Naive B cell (primary cell): ENCODE results near the gene COPS2. TPM values are rescaled to one million over a fixed set of nuclear protein-coding genes. Genes with fewer than 3 reads are reported as not detected.

Source experiments
- ATAC-seq, 2 donors: fragments of 150-1000 bp; cut with Tn5 transposase; 2 replicates each; pipeline ENCODE4 v1.10.0; 2021; ENCODE audit warnings: low read depth in 2 of 2, mild to moderate bottlenecking in 2 of 2, moderate library complexity in 2 of 2
- DNase-seq: peaks from one replicate; pipeline ENCODE4 v3.0.0; 2022
- H3K27ac Mint-ChIP-seq, 6 donors: one replicate each; pipeline ENCODE4 v1.8.0; 2020 to 2022; ENCODE audit warnings: mild to moderate bottlenecking in 6 of 6, mixed read lengths in 6 of 6, moderate library complexity in 5 of 6, inconsistent platforms in 2 of 6
- H3K27me3 Mint-ChIP-seq, 3 donors: one replicate each; pipeline ENCODE4 v1.8.0; 2021 to 2022; ENCODE audit warnings: mixed read lengths in 3 of 3, mild to moderate bottlenecking in 1 of 3
- H3K36me3 Mint-ChIP-seq, 2 donors: one replicate each; pipeline ENCODE4 v1.8.0; 2020 to 2022; ENCODE audit warnings: mixed read lengths in 2 of 2, inconsistent platforms in 1 of 2, mild to moderate bottlenecking in 1 of 2
- H3K4me1 Mint-ChIP-seq, 3 donors: one replicate each; pipeline ENCODE4 v1.8.0; 2020 to 2022; ENCODE audit warnings: mixed read lengths in 3 of 3, inconsistent platforms in 1 of 3, mild to moderate bottlenecking in 1 of 3, moderate library complexity in 1 of 3
- H3K4me3 Mint-ChIP-seq, 8 donors: one replicate each; pipeline ENCODE4 v1.8.0; 2020 to 2022; ENCODE audit warnings: mild to moderate bottlenecking in 8 of 8, mixed read lengths in 8 of 8, moderate library complexity in 8 of 8, inconsistent platforms in 2 of 8
- H3K9me3 Mint-ChIP-seq, 7 donors: one replicate each; pipeline ENCODE4 v1.8.0; 2020 to 2022; ENCODE audit warnings: mixed read lengths in 7 of 7, mild to moderate bottlenecking in 5 of 7, inconsistent platforms in 2 of 7, moderate library complexity in 1 of 7
- polyA plus RNA-seq, 6 donors: library from polyadenylated mRNA; unstranded; fragments of 300-500 nt; fragmentation: Illumina TruSeq; gene quantifications; one replicate each; pipeline ENCODE4 v1.2.3, GENCODE V29; 2021; ENCODE audit warnings: low read depth in 6 of 6

COPS2 gene
- polyA plus RNA-seq, 6 donors from 2014 or later, result 27.1 to 46.8 (median 33.0) TPM

DNA sequence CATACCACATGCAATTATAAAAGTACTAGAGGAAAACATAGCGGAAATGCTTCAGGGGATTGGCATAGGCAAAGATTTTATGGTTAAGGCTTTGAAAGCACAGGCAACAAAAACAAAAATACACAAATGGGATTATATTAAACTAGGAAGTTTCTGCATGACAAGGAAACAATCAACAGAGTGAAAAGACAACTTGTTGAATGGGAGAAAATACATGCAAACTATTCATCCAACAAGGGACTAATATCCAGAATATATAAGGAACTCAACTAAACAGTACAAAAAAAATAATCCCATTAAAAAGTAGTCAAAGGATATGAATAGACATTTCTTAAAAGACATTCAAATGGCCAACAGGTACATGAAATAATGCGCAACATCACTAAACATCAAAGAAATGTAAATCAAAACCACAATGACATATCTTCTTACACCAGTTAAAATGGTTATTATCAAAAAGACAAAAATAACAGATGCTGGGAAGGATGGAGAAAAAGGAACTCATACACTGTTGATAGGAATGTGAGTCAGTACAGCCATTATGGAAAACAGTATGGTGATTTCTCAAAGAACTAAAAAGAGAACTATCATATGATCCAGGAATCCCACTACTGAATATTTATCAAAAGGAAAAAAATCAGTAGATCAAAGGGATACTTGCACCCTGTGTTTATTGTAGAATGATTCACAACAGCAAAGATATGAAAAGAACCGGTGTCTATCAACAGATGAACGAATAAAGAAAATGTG is 39.1 kb downstream of the COPS2 start:
- Mint-ChIP-seq H3K4me3 (no peak overlapping the region), H3K27ac (no peak overlapping the region), H3K27me3 (no peaks in the 10 kb centered on the region), H3K4me1 (no peaks in the 10 kb centered on the region), H3K9me3 (peaks cover 8 to 21% (median 15%) of the 10 kb centered on the region in 7 donors), H3K36me3 (peaks cover 31 to 34% of the 10 kb centered on the region in 2 donors)
- DNase-seq (no peak), ATAC-seq (no peak)

DNA sequence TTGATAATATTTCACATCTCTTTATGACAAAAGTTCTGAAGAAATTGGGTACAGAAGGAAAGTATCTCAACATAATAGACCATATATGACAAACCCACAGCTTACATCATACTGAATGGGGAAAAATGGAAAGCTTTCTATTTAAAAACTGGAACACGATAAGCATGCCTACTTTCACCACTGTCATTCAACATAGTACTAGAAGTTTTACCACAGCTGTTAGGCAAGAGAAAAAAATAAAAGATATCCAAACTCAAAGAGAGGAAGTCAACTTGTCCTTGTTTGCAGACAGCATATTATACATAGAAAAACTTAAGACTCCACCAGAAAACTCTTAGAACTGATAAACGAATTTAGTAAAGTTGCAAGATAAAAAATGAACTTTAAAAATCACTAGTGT is 40.3 kb downstream of the COPS2 start:
- Mint-ChIP-seq H3K27ac (no peak overlapping the region), H3K4me3 (no peak overlapping the region), H3K36me3 (peaks cover 33 to 38% of the 10 kb centered on the region in 2 donors), H3K27me3 (no peaks in the 10 kb centered on the region), H3K4me1 (no peaks in the 10 kb centered on the region), H3K9me3 (peaks cover 8 to 22% (median 15%) of the 10 kb centered on the region in 7 donors)
- no peak for ATAC-seq
- DNase-seq, result no peak

DNA sequence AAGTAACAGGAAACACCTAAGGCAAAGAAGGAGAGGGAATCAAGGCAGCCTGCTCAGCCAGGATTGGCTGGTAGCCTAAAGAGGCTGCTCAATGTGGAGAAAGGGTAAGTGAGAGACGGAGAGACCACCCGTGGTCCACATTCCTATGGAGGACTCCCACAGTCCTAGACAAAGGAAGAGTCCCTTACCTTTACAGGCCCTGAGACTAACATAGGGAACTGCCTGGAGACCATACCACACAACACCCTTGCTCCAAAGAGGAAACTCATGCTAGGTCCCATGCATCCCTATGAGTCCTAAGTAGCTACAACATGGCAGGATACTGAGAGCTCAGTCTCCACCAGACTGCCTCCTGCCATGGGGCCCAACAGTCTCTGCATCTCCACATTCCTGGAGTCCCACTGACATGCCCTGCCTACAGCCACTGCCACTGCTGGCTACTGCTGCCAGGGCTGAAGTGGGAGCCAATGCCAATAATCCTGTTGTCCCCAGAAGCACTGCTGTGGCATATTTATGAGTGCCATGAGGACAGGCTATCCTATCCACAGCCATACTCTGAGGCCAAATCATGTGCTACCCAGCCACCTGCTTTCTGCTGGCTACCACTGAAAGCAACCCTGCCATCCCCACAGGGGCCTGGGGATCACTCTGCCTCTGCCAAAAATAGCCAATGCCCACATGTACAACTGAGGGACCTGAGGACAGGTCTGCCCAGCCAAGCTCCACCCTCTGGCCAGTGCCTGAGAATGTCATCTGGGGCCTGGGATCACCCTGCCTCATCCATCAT is 45.0 kb downstream of the COPS2 start:
- ATAC-seq (no peak), DNase-seq (no peak)
- Mint-ChIP-seq H3K9me3 (peaks cover 8 to 22% (median 15%) of the 10 kb centered on the region in 7 donors), H3K4me3 (no peak overlapping the region), H3K4me1 (no peaks in the 10 kb centered on the region), H3K36me3 (peaks cover 30 to 47% of the 10 kb centered on the region in 2 donors), H3K27ac (peak overlapping the region in 1 of 6 donors; percentile 56), H3K27me3 (no peaks in the 10 kb centered on the region)

DNA sequence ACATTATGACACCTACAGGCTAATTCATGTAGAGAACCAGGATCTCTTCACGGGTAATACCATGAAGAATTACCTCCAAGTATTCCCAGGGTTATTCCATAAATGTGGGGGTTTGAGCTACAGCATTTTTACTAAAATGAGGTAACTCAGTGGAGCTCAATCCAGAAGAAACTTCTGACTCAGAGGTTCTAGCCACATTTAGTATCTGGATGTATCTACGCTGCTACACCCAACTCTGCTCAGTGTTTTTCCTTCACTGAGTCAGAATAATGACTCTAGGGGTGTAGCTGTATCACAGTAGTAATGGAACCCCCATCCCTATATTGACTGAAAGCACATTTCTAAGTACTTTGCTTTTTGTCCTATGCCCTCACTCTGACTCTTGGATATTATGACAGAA is 52.4 kb downstream of the COPS2 start:
- H3K36me3 Mint-ChIP-seq, result peaks cover 0 to 8% of the 10 kb centered on the region in 2 donors
- H3K4me3 Mint-ChIP-seq, result no peak overlapping the region
- DNase-seq, result no peak
- H3K9me3 Mint-ChIP-seq, result no peaks in the 10 kb centered on the region
- H3K27ac Mint-ChIP-seq, result no peak overlapping the region
- H3K27me3 Mint-ChIP-seq, result no peaks in the 10 kb centered on the region
- no peak for ATAC-seq
- H3K4me1 Mint-ChIP-seq, result no peaks in the 10 kb centered on the region

DNA sequence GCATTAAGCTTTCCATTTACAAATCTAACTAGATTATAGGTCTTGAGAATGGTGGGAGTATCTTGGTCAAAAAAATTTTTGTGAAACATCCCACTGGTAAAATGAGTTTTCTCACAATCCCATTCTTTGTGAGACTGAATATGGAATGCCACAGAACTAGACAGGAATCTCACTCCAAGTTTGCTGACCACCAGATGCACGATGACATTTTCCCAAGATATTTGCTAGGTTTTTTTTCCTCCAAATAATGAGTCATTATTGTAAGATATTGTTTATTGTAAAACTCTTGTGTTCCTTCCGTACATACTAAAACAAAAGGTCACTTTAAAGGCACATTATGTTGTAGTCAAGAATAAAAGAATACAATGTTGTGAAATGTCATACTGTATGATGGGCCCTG is 53.9 kb downstream of the COPS2 start:
- Mint-ChIP-seq H3K9me3 (no peaks in the 10 kb centered on the region), H3K27ac (no peak overlapping the region), H3K4me3 (no peak overlapping the region), H3K27me3 (no peaks in the 10 kb centered on the region), H3K4me1 (no peaks in the 10 kb centered on the region), H3K36me3 (peaks cover 0 to 8% of the 10 kb centered on the region in 2 donors)
- DNase-seq, result no peak
- no peak for ATAC-seq

DNA sequence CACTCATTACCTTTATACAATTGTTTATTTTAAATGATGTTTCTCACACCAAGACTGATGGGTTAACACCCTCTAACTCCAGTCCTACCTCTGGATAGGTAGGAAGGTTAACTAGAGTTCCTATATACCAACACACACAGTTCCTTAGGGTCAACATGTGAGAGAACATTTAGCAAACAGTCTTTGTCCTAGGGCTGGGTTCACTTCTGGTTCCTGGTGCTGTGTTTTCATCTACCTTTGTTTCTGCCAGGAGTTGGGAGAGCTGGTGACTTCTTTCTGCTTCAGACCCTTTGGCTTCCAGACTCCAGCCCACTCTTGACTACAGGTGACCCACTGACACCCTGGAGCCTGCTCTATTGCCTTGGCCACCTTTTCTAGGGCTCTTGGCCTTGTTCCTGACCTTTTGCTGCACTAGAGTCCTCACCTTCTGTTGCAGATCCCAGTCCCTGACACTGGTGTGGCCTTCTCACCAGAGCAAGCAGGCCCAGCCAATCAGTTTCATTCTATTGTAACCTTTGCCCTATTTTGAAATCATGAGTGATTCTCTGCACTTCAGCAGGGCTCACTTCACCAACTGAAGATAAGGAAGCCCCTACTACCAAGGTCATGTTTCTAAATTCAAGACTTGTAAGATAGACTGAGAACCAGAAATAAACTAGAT is 59.2 kb downstream of the COPS2 start:
- no peak for ATAC-seq
- no peaks in the 10 kb centered on the region for H3K4me1 Mint-ChIP-seq

DNA sequence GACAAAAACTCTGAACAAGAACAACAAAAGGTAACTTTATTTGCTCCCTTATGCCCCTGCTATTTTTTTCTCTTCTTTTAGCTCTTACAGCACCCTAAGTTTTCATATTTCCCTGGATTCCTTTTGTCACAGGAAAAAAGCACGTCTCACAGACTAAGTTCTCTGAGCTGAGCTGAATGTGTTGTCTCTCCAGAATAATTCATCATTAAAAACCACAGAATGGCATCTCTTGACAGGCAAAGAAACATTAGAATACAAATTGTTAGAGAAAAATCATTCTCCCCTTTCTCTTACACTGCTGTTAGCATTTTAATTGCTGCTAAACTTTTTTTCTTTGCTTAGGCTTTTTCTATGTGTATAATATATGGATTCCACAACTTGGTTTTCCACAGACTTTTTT is 60.5 kb downstream of the COPS2 start:
- ATAC-seq, result no peak
- Mint-ChIP-seq H3K9me3 (no peaks in the 10 kb centered on the region), H3K4me1 (no peaks in the 10 kb centered on the region), H3K36me3 (no peaks in the 10 kb centered on the region), H3K27me3 (no peaks in the 10 kb centered on the region), H3K4me3 (no peak overlapping the region), H3K27ac (peak overlapping the region in 1 of 6 donors; percentile 94)
- DNase-seq, result no peak

More for the DNA sequence above, 59.2 kb downstream of the COPS2 start:
- Mint-ChIP-seq H3K4me3 (no peak overlapping the region), H3K27ac (no peak overlapping the region), H3K36me3 (no peaks in the 10 kb centered on the region), H3K27me3 (no peaks in the 10 kb centered on the region), H3K9me3 (no peaks in the 10 kb centered on the region)
- no peak for DNase-seq

DNA sequence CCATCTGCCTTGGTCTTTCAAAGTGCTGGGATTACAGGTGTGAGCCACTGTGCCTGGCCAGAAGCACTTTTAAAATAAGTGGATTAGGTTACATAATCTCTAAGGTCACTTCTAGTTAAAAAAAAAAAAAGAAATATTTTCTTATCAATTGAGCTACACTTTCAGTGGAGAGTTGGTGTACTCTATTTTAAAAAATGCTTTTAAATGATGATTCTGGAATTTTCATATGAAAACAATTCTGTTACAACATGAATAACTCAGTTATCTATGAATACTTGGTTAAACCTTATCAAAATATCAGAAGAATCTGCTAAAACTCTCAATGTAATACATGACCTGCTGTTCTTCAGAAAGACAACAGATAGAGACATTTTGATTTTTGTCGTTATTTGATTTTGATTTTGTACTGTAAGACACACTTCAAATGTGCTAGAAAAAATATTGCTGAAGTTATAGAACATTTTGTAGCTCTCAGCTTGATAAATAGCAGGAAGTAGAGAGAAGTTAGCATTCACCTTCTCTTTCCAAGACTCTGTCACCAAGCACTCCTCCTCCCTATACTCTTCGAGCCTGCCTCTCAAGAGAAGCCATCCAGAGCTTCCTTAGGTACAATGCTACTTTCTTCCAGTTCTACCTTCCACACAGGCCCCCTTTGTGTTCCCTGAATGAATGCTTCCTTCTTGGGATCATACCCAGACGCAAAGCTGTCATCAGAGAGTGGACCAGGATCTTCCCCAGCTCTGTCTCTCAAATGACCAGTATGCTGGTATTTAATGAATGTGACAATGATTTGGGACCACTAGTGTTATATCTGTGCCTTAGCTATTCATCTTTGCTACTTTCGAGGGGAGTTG is 61.9 kb downstream of the COPS2 start:
- no peaks in the 10 kb centered on the region for H3K4me1 Mint-ChIP-seq
- no peak for DNase-seq
- H3K9me3 Mint-ChIP-seq, result no peaks in the 10 kb centered on the region
- no peaks in the 10 kb centered on the region for H3K36me3 Mint-ChIP-seq
- no peak overlapping the region for H3K4me3 Mint-ChIP-seq
- no peak for ATAC-seq
- H3K27me3 Mint-ChIP-seq, result no peaks in the 10 kb centered on the region
- no peak overlapping the region for H3K27ac Mint-ChIP-seq

DNA sequence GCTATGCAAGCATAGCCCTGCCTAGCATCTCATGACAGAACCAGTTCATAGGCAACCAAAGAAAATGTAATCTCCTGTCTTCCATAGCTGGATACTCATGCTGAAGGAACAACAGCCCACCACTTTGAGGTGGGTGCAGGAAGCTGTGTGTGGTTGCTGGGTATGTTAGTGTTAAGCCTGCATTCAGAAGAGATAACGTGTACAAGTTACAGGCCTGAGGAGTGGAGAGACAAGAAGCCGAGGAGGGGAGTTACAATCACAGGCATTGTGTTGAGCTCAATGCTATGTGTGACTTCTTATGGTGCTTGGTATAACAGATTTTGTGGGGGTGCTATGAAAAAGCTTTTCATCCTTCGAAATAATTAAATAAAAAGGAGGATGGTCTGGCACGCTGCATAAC is 66.4 kb downstream of the COPS2 start:
- Mint-ChIP-seq H3K9me3 (no peaks in the 10 kb centered on the region), H3K27me3 (no peaks in the 10 kb centered on the region), H3K4me3 (no peak overlapping the region), H3K36me3 (no peaks in the 10 kb centered on the region), H3K27ac (no peak overlapping the region), H3K4me1 (no peaks in the 10 kb centered on the region)
- ATAC-seq (no peak), DNase-seq (no peak)

DNA sequence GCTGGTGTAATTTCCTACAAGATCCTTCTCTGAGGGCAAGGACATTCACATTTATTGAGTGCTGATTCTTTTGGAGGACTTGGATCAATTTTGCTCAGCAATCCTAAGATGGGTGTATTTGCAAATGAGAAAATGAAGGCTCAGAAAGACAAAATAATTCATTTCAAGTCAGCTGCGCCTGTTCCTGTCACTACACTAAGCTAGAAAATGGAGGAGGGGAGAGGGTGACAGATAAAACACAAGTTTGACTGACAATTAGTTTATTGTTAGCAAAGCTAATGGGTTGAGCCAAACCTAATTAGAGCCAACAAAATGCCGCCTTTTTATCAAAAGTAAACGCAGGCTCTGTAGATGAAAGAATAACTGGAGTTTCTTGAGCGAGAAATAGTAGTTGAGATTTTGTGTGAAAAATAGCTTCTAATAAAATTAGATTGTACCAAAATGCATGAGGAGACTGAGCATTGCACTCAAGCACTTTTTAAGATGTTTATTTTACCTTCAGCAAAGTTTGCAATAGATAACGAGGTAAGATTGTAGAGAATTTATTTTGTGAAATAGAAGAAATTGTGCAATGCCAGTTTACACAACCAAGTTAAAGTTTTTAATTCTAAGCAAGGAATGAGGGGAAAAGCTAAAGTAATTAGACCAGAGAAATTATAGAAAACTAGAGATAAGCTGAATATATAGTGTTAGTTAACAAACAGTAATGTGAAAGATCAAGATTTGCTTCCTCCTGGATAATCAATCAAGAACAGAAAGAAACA is 69.5 kb downstream of the COPS2 start:
- Mint-ChIP-seq H3K27ac (no peak overlapping the region), H3K27me3 (peaks cover 0 to under 1% (median 0%) of the 10 kb centered on the region in 3 donors), H3K4me3 (no peak overlapping the region), H3K9me3 (no peaks in the 10 kb centered on the region), H3K4me1 (no peaks in the 10 kb centered on the region), H3K36me3 (no peaks in the 10 kb centered on the region)
- ATAC-seq (no peak), DNase-seq (no peak)

DNA sequence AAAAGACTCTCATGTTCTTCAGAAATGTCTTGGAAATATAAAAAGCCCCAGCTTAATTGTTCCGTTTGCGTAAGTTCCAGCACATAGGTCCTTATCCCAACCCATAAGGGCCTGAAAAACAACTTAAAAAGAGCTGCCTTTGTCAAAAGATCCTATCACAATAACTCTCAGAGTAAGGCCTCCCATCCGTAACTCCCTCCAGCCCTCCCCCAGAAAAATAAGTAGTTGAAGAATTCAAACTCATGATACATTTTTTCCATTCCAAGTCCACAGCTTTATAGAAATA is 71.2 kb downstream of the COPS2 start:
- H3K27me3 Mint-ChIP-seq, result peaks cover 0 to 10% (median 0%) of the 10 kb centered on the region in 3 donors
- DNase-seq (no peak), ATAC-seq (no peak)
- no peaks in the 10 kb centered on the region for H3K9me3 Mint-ChIP-seq
- H3K4me1 Mint-ChIP-seq, result no peaks in the 10 kb centered on the region
- H3K27ac Mint-ChIP-seq, result no peak overlapping the region
- no peak overlapping the region for H3K4me3 Mint-ChIP-seq
- H3K36me3 Mint-ChIP-seq, result no peaks in the 10 kb centered on the region

DNA sequence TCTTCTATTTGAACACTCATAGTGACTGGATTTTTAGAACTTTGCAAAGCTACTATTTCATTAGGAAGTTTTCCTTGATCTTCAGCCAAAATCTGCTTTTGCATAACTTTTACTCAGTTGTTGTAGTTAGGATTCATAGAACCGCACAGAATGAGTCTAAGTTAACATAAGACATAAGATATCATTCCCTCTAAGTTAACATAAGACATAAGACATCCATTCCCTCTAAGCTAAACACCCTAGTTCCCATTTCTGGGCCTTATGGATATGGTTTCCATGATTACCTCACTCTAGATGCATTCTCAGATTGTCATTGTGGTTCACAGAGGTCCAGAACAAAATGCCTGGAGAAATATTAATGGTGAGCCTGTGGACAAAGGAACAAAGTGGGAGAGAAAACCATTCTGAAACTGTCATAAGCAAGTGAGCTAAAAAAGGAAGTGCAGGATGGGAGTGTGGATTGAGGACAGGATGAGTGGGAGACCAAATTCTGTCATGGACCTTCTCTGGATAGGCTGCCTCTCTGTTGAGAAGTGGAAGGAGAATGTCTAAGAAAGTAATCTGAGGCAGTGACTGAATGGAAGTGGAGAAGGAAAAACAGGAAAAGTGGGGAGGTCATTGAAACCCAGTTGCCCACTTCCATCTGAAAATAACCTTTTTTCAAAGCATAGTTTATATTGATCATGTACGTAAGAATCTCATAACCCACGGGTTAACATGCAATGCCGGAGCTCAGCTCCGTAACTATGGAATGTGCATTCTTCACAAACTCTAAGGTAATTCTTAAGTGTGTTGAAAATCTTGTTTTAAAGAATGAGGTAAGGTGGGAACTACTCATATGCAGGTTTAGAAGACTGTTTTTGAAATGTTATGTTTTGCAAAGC is 71.8 kb downstream of the COPS2 start:
- H3K36me3 Mint-ChIP-seq, result no peaks in the 10 kb centered on the region
- no peak for DNase-seq
- H3K27ac Mint-ChIP-seq, result no peak overlapping the region
- peaks cover 0 to 10% (median 0%) of the 10 kb centered on the region in 3 donors for H3K27me3 Mint-ChIP-seq
- no peak overlapping the region for H3K4me3 Mint-ChIP-seq
- no peaks in the 10 kb centered on the region for H3K9me3 Mint-ChIP-seq
- ATAC-seq, result no peak
- no peaks in the 10 kb centered on the region for H3K4me1 Mint-ChIP-seq
